Erythroblast (primary cell): ENCODE data around the gene SMCR8.

Experiments used
- GATA1 ChIP-seq: IDR thresholded peaks from 2 replicates; pipeline ENCODE4 v1.6.1; 2011; ENCODE audit warnings: low read depth, mild to moderate bottlenecking, control low read depth, low read length, moderate library complexity
- POLR2A ChIP-seq: IDR thresholded peaks from 2 replicates; pipeline ENCODE4 v1.6.1; 2011; ENCODE audit warnings: mild to moderate bottlenecking, low read length

DNA sequence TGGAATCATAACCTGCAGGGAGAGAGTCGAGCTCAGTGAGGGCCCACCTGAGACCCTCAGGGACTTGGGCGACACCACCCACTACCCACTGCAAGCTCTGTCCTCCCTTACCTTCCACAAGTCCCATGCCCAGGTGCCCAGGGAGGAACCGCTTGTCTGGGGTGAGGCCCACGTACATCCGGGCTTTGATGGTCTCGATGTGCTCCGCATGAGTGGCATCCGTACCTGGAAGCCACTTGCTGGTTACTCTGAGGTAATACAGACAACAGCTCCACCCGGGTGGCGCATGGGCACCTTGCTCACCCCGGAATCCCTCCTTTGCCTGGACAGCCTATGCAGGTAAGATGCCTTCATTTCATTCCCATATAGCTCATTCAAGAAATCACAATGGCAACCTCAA is 29.8 kb upstream of the SMCR8 start:
- TF ChIP-seq POLR2A (no peak), GATA1 (no peak)
